NK-92 (cell line): ENCODE results near the gene ALOX15B.

ENCODE experiments used
- DNase-seq: peaks from one replicate; lab custom pipeline; 2025; ENCODE audit not compliant: unreplicated experiment; lab: John Stamatoyannopoulos, UW

ALOX15B gene, protein sequence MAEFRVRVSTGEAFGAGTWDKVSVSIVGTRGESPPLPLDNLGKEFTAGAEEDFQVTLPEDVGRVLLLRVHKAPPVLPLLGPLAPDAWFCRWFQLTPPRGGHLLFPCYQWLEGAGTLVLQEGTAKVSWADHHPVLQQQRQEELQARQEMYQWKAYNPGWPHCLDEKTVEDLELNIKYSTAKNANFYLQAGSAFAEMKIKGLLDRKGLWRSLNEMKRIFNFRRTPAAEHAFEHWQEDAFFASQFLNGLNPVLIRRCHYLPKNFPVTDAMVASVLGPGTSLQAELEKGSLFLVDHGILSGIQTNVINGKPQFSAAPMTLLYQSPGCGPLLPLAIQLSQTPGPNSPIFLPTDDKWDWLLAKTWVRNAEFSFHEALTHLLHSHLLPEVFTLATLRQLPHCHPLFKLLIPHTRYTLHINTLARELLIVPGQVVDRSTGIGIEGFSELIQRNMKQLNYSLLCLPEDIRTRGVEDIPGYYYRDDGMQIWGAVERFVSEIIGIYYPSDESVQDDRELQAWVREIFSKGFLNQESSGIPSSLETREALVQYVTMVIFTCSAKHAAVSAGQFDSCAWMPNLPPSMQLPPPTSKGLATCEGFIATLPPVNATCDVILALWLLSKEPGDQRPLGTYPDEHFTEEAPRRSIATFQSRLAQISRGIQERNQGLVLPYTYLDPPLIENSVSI

DNA sequence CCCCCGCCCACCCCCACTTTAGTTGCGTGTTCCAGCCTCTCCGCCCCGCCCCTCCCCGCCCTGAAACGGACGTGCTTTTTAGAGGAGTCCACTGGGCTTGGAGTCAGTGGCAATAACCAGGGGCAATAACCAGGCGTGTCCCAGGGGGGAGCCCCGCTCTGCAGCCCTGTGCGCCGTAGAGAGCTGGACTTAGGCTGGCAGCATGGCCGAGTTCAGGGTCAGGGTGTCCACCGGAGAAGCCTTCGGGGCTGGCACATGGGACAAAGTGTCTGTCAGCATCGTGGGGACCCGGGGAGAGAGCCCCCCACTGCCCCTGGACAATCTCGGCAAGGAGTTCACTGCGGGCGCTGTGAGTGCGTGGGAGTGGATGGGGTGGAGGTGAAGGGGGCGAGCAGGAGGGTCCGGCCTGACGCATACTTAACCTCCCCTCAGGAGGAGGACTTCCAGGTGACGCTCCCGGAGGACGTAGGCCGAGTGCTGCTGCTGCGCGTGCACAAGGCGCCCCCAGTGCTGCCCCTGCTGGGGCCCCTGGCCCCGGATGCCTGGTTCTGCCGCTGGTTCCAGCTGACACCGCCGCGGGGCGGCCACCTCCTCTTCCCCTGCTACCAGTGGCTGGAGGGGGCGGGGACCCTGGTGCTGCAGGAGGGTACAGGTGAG is at the start of gene ALOX15B:
TSS of gene ALOX15B (plus strand) at position 106 of the 657 bp plus-strand sequence. CDS start at position 203, 97 bp downstream.
- DNase-seq, result no peak

DNA sequence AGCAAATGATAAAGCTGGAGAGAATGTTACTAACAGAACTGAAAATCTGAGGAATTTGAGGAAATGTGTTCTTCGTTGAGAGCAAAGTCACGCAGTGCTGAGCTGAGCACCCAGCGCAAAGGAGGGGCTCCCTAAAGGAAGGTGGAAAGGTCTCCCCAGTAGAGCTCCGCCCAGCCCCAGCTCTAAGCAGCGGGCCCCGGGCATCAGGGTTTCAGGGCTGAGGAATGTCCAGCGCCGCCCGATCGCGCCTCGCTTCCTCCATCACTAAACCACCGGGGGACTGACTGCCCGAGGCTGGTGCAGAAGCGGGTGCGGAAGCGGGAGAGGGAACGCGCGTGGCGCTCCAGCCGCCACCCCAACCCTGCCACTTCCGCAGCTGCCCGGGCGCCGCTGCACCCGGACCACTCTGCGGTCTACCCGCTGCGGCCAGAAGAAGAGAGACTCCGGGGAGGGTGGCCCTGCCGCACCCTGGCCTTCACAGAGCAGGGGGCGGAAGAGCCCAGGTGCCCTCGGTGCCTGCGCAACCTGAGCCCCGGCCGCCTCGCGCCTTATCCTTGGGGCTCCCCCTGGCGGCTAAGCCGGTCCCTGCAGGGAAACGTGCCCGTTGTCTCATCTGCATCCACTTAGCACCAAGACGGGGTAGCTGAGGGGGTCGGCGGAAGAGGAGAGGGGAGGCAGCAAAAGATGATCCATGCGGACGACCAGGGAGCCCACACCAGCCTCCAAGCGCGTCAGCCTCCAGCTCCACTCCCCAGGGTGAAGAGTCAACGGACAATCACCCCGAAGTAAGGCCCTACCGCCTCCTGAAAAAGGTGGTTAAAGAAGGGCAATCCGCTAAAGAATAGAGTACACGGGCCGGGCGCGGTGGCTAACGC is 48.8 kb upstream of the ALOX15B start:
- peak; percentile 23 for DNase-seq

DNA sequence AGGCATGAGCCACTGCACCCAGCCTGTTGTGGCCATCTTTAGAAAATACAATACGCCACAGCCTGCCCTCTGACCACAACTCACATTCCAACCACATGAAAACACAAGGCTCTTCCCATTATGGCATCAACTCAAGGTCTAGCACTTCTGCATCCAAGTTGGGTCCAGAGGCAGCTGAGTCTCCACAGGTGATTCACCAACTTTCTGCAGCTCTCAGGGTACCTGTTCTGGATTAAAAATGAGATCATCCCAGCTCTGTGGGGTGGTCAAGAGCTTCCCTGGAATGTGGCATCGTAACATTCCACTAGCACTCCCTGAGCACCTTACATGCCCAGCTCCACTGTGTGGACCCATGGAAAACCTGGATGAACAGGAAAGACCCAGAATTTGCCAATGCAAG is 46.3 kb upstream of the ALOX15B start:
- no peak for DNase-seq

DNA sequence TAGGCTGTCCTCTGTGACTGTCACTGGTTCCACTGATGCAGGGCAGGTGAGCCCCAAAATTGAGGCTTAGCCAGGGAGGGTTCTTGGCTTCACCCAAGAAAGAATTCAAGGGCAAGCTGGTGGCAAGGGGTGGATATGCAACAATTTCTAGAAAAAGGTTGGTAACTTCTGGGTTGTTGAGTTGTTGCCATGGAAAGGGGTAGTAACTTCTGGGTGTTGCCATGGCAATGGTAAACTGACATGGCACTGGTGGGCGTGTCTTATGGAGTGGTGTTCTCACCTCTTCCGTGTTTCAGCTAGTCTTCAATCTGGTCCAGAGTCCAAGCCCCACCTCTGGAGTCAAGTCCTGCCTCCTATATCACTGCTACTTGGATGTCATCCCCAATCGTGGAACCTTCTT is 45.9 kb upstream of the ALOX15B start:
- DNase-seq, result no peak

DNA sequence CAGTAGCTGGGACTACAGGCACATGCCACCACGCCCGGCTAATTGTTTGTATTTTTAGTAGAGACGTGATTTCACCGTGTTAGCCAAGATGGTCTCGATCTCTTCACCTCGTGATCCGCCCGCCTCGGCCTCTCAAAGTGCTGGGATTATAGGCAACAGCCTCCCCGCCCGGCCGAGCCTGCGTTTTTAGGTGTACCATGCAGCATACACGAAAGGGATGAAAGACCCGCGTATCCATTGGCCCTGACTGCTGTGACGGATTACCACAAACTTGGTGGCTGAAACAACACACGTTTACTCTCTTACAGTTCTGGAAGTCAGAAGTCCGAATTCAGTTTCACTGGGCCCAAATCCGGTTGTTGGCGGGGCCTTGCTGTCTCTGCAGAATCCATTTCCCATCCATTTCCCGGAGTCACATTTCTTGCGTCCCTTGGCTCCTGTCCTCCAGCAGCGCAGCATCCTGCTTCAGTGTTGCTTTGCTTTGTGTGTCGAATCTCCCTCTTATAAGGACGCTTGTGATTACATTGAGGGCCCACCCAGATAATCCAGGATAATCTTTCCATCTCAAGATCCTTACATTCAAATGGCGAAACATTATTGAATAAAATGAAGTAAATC is 44.8 kb upstream of the ALOX15B start:
- no peak for DNase-seq

DNA sequence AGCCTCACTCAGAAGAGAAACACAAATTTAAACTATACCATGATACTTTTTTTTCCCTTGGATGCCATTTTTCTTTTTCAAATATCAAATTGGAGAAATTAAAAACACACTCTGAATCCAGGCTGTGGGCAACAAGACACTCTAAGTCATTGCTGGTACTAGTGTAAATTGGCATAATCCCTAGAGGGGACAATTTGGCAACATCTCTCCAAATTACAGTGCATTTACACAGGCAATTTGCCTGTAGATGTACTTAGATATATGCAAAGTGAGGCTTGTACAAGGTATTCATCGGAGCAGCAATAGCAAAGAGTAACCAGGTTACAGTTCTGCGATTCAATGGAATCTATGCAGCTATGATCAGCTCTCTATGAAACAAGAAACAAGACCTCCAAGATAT is 43.1 kb upstream of the ALOX15B start:
- no peak for DNase-seq

DNA sequence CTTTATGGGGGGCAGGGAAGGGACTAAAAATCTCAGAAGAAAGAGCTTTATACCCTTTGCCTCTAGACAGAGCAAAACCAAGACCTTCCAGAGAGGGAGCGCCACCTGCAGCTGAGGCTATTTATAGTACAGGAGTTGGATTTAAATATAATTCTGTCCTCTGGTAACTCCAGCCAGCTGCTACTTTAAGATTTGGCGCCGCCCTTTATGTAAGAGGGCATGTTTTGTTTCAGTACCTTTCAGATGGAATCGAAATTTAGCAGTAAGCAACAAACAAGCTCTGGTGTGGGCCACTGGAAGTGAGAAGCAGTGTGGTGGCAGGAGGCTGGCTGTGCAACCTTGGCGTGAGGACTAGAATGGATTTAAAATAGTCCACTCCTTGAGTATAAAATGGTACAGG is 41.7 kb upstream of the ALOX15B start:
- DNase-seq, result no peak

DNA sequence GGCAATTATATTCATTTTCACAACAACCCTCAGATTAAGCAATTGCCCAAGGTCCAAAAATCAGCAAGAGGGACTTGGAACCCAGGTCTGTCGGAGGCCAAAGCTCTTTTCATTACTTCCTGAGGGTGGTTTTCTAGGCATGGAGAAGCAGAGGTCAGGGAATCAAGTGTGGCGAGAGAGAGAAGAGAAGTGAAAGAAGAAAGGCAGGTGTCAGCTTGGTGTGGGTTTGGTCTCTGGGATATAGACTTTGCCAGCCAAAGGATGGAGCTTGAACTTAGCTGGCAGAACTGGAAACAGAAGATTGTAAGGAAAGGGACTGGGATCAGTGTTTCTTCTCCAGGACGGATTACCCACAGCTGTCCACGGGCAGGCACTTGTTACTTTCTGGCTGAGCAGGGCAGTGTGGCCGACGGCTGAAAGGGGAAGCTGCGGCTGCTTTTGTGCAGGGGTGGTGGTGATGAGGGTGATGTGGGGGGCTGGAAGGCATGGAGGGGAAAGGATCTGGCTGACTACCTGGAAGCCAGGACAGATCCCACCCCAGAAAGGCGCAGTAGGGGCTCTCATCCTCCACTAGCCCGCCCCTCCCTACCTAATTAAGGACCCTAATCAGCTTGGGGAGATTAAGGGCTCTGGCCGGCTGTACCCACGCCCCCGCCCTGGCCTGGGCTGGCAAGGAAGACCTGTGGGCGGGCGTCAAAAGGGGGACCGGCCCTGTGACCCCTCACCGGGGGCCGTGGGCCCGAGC is 36.7 kb upstream of the ALOX15B start, which contains the start of gene GUCY2D:
TSS of gene GUCY2D (plus strand) at position 640 of the 745 bp plus-strand sequence. CDS start 433 bp downstream, outside the sequence.
- DNase-seq, result no peak

DNA sequence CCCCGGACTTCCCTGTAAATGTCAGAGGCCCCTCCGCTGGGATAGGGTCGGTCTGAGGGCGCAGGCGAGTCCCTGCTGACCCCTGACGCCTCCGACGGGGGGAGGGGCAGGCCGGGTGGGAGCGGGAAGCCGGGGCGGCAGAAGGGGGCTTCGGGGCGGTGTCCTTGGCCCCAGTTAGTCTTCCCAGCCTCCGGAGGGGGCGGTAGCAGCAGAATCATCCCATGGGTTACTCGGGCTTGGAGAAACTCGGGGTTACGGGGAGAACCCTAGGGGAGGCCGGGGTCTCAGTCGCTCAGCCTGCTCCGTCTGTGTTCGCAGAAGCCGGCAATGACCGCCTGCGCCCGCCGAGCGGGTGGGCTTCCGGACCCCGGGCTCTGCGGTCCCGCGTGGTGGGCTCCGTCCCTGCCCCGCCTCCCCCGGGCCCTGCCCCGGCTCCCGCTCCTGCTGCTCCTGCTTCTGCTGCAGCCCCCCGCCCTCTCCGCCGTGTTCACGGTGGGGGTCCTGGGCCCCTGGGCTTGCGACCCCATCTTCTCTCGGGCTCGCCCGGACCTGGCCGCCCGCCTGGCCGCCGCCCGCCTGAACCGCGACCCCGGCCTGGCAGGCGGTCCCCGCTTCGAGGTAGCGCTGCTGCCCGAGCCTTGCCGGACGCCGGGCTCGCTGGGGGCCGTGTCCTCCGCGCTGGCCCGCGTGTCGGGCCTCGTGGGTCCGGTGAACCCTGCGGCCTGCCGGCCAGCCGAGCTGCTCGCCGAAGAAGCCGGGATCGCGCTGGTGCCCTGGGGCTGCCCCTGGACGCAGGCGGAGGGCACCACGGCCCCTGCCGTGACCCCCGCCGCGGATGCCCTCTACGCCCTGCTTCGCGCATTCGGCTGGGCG is 35.9 kb upstream of the ALOX15B start:
- no peak for DNase-seq

DNA sequence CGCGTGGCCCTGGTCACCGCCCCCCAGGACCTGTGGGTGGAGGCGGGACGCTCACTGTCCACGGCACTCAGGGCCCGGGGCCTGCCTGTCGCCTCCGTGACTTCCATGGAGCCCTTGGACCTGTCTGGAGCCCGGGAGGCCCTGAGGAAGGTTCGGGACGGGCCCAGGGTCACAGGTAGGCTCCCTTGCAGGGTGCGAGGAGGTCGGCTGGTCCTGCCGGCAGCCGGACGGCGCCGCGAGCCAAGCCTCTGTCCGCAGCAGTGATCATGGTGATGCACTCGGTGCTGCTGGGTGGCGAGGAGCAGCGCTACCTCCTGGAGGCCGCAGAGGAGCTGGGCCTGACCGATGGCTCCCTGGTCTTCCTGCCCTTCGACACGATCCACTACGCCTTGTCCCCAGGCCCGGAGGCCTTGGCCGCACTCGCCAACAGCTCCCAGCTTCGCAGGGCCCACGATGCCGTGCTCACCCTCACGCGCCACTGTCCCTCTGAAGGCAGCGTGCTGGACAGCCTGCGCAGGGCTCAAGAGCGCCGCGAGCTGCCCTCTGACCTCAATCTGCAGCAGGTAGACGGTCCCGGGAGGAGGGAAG is 35.2 kb upstream of the ALOX15B start:
- DNase-seq, result no peak

DNA sequence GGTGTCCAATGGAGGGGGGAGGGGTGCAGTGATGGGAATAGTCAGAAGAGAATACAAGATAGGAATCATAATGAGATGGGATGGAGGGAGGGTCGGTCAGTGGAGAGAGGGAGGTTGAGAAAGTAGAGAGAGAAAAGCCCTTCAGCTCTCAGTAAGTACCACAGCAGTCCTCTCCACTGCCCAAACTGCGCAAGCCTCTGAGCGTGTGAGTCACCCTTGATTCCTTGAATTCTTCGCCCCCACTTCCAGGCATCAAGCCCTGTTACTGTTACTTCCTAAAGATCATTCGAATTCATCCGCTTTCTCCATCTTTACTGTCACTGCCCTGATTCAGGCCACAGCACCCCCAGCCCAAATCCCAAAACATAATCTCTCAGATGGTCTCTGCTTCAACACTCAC is 34.0 kb upstream of the ALOX15B start:
- no peak for DNase-seq

DNA sequence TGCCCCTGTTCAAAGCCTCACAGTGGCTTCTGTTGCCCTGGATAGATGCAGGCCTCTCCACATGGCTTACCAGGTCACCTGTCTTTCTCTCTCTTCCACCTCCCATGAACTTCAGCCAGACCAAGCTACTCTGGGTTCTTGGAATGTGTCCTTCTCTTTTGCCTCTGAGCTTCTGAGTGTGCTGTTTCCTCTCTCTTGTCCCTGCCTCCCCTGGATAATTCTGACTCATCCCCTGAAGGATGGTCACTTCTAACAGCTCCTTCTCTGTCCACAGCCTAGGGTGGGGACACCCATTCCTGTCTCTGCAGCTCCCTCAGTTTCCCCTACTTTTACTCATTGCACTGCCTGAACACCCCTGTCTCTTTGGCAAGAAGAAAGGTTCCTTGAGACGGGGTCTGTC is 33.5 kb upstream of the ALOX15B start:
- no peak for DNase-seq

DNA sequence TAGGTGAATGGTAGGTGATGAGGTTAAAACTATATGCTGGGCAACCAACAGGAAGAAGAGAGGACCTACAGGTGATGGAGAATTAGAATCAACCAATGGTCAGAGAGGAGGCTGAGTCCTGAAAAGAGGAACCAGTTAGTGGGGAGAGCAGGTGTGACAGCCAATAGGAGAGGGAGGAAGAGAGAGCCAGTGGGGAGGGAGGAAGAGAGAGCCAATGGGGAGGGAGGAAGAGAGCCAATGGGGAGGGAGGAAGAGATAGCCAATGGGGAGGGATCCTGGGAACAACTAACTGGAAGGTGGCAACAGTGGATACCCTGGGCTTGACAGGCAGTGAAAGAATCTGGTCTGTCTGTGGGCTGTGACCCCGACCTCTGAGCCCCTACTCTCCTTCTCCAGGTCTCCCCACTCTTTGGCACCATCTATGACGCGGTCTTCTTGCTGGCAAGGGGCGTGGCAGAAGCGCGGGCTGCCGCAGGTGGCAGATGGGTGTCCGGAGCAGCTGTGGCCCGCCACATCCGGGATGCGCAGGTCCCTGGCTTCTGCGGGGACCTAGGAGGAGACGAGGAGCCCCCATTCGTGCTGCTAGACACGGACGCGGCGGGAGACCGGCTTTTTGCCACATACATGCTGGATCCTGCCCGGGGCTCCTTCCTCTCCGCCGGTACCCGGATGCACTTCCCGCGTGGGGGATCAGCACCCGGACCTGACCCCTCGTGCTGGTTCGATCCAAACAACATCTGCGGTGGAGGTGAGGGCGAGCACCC is 32.7 kb upstream of the ALOX15B start:
- no peak for DNase-seq

DNA sequence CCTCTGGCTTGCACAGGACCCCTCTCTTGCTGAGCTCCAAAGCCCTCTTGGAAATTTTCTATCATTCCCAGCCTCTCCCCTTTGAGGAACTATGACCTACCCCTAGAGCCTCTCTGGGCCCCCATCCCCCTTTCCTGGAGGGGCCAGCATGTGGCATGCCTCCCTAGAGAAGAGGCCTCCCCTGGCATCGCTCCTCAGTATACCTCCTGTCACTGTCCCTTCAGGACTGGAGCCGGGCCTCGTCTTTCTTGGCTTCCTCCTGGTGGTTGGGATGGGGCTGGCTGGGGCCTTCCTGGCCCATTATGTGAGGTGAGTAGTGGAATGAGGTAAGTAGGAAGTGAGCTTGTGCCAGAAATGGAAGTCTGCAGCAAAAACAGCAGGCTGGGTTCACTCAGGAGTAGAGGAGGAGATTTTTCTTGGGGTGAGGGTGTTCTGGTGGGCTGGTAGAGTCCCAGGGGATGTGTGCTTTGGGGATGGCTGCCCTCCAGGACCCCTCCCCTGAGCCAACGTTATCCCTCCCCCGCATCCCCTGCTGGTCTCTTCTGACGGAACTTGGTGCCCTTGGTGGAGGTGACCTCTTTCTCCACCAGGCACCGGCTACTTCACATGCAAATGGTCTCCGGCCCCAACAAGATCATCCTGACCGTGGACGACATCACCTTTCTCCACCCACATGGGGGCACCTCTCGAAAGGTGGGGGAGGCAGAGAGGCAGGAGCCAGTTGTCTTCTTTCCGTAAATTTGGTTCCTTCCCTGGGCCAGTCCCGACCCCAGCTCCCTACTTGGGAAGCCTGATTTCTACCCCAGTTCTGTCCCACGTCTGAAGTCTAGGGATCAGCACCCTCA is 31.8 kb upstream of the ALOX15B start:
- DNase-seq, result no peak

DNA sequence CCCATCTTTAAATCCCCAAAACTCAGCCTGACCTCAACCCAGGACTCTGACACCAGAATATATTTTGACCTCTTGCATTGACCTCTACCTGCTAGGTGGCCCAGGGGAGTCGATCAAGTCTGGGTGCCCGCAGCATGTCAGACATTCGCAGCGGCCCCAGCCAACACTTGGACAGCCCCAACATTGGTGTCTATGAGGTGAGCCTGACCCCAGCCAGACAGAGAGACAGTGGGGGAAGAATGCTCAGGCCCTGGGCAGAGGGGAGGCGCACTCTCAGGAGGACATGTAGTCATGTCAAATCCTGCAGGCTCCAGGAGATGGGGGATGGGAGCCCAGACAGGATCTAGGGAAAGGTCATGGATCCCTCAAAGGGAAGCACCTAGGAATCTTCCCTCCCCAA is 31.0 kb upstream of the ALOX15B start:
- DNase-seq, result no peak

DNA sequence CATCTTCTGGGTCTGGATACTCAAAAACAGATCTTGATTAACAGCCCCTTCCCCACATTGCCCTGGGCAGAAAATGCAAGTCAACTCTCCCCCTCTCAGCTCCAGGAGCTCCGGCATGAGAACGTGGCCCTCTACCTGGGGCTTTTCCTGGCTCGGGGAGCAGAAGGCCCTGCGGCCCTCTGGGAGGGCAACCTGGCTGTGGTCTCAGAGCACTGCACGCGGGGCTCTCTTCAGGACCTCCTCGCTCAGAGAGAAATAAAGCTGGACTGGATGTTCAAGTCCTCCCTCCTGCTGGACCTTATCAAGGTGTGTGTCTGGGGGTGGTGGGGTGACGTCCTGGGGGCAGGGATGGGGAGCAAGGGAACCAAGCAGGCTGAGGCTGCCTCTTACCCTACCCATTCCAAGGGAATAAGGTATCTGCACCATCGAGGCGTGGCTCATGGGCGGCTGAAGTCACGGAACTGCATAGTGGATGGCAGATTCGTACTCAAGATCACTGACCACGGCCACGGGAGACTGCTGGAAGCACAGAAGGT is 26.7 kb upstream of the ALOX15B start:
- DNase-seq, result no peak
